HT1080 (cell line): ENCODE data around the gene OR51S1. TPM values are rescaled to one million over a fixed set of nuclear protein-coding genes. Genes with fewer than 3 reads are reported as not detected.
"Not testable (repeated sequence)": the region's sequence is repeated elsewhere in the genome, so short reads cannot be mapped to it uniquely, and the experiment has no call there.

Source experiments
- DNase-seq: peaks from one replicate; pipeline ENCODE4 v3.0.0-alpha.2; 2015; ENCODE audit warnings: low read depth
- total RNA-seq: library from RNA; depleted of rRNA; stranded (reverse); fragments of >200 nt; shearing (Covaris generic); gene quantifications from 2 replicates; pipeline ENCODE4 v1.2.3, GENCODE V29; 2014; rRNA removed

Gene OR51S1
- total RNA-seq, 1 experiment from 2014 or later = not detected

GRCh38 chr11:4809246-4809645 lies 39.8 kb downstream of the OR51S1 start:
- DNase-seq = no peak

- no peak for DNase-seq
Observed at GRCh38 chr11:4808476-4808875, 40.5 kb downstream of the OR51S1 start.

- DNase-seq = no peak
Observed at GRCh38 chr11:4804280-4804679, 44.7 kb downstream of the OR51S1 start, which contains the start of gene OR52R1. TSS of gene OR52R1 (minus strand) at chr11:4804380. CDS start at chr11:4804380, 0 bp downstream.

DNA sequence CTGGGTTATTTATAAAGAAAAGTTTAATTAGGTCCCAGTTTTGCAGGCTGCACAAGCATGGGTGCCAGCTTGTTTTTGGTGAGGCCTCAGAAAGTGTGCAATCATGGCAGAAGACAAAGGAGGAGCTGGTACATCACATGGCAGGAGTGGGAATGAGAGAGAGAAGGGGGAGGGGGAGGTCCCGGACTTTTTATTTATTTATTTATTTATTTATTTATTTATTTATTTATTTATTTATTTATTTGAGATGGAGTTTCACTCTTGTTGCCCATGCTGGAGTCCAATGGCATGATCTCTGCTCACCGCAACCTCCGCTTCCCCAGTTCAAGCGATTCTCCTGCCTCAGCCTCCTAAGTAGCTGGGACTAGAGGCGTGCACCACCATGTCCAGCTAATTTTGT lies 47.7 kb downstream of the OR51S1 start:
- not testable (repeated sequence) for DNase-seq

DNA sequence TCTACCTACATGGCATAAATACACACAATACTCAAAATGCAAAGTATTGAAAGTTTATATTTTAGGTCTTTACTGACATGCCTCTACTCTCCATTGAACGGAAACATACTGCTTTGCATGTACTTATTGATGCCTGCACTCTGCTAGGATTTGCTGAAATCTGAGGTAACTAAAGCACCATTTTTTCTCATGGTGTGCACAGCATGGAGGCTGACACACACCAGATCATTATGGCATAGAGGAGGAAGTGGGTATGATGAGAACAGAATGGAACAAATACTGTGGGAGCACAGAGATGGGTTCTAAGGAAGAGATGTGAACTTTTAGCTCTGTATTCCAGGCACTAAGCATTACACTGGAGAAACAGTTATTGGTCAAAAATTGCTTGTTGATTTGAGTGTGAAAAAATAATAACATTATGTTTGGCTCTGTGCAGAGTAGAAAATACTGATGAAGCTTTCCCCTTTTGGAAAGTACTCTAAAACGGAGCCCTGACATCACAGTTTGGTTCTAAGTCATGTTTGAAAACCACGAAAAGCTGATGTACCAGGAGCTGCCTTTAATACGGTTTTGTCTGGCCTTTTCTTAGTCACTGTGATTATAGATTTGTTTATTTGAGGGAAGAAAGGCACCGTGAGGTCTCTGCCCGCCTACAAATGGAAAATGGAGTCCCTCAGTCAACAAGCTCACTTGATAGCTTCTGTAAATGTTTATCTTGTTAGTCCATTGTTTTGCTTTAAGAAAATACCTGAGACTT lies 50.4 kb downstream of the OR51S1 start:
- no peak for DNase-seq

Other genes starting within 250 kb of the OR51S1 start
- 7.7 and 8.3 TPM in 2 replicates for gene TRIM68, start 241.0 kb downstream of the OR51S1 start, total RNA-seq
- gene OR51D1, start 211.7 kb downstream of the OR51S1 start, total RNA-seq = not detected in 2 replicates
- not detected in 2 replicates for gene OR51E1, start 205.2 kb downstream of the OR51S1 start, total RNA-seq
- not detected in 2 replicates for gene OR51E2, start 151.4 kb downstream of the OR51S1 start, total RNA-seq
- not detected in 2 replicates for gene MMP26, start 144.4 kb downstream of the OR51S1 start, total RNA-seq
- not detected in 2 replicates for gene OR51F1, start 79.3 kb downstream of the OR51S1 start, total RNA-seq
- not detected in 2 replicates for gene OR52R1, start 44.8 kb downstream of the OR51S1 start, total RNA-seq
- gene OR51F2, start 27.9 kb downstream of the OR51S1 start, total RNA-seq = not detected in 2 replicates
- not detected in 2 replicates for gene OR51T1, start 32.7 kb upstream of the OR51S1 start, total RNA-seq
- not detected in 2 replicates for gene OR51A7, start 54.6 kb upstream of the OR51S1 start, total RNA-seq
- not detected in 2 replicates for gene OR51G2, start 70.1 kb upstream of the OR51S1 start, total RNA-seq
- gene OR51G1, start 75.1 kb upstream of the OR51S1 start, total RNA-seq = not detected in 2 replicates
- not detected in 2 replicates for gene OR51A4, start 98.4 kb upstream of the OR51S1 start, total RNA-seq
- gene OR51A2, start 106.5 kb upstream of the OR51S1 start, total RNA-seq = not detected in 2 replicates
- gene OR51L1, start 145.6 kb upstream of the OR51S1 start, total RNA-seq = not detected in 2 replicates
- gene OR52J3, start 197.3 kb upstream of the OR51S1 start, total RNA-seq = not detected in 2 replicates
- not detected in 2 replicates for gene OR52E2, start 210.4 kb upstream of the OR51S1 start, total RNA-seq
- gene OR52E1, start 220.4 kb upstream of the OR51S1 start, total RNA-seq = not detected in 2 replicates